HUES6 (cell line): ENCODE measurements around the gene PARVB.

Source experiments
- H3K27ac ChIP-seq: 2 replicates; pipeline ENCODE4 v1.7.0; 2013; ENCODE audit warnings: low read depth, mild to moderate bottlenecking, low read length, inconsistent platforms
- H3K27me3 ChIP-seq: 2 replicates; pipeline ENCODE4 v1.6.1; 2013; ENCODE audit warnings: low read length; ENCODE audit not compliant: control insufficient read depth, insufficient read depth
- H3K36me3 ChIP-seq: 2 replicates; pipeline ENCODE4 v1.6.1; 2013; ENCODE audit warnings: low read length; ENCODE audit not compliant: control insufficient read depth, insufficient read depth
- H3K4me1 ChIP-seq: 2 replicates; pipeline ENCODE4 v1.6.1; 2013; ENCODE audit warnings: low read length; ENCODE audit not compliant: control insufficient read depth, insufficient read depth
- H3K4me3 ChIP-seq: 2 replicates; pipeline ENCODE4 v1.5.1; 2013; ENCODE audit warnings: low read depth, low read length
- H3K9ac ChIP-seq: one replicate; pipeline ENCODE4 v1.6.1; 2013; ENCODE audit warnings: mild to moderate bottlenecking, low read length
- H3K9me3 ChIP-seq: 2 replicates; pipeline ENCODE4 v1.6.1; 2013; ENCODE audit warnings: low read depth, low read length; ENCODE audit not compliant: control insufficient read depth, insufficient read depth

PARVB gene

GRCh38 chr22:44205516-44206329 lies 181.6 kb downstream of the PARVB start:
- Histone ChIP-seq H3K4me3 (no peak overlapping the region), H3K27me3 (no peaks in the 10 kb centered on the region), H3K9me3 (peaks cover 4% of the 10 kb centered on the region; the same call in 1 of the 2 replicates)

GRCh38 chr22:44206330-44206645 lies 182.2 kb downstream of the PARVB start:
- H3K4me1 ChIP-seq = no peaks in the 10 kb centered on the region; the same call in 1 of the 2 replicates
- peaks cover 4% of the 10 kb centered on the region; the same call in 1 of the 2 replicates for H3K9me3 ChIP-seq

More at GRCh38 chr22:44205516-44206329, 181.6 kb downstream of the PARVB start:
- Histone ChIP-seq H3K9ac (no peak overlapping the region), H3K36me3 (no peaks in the 10 kb centered on the region), H3K27ac (no peak overlapping the region), H3K4me1 (no peaks in the 10 kb centered on the region; the same call in 1 of the 2 replicates)

DNA sequence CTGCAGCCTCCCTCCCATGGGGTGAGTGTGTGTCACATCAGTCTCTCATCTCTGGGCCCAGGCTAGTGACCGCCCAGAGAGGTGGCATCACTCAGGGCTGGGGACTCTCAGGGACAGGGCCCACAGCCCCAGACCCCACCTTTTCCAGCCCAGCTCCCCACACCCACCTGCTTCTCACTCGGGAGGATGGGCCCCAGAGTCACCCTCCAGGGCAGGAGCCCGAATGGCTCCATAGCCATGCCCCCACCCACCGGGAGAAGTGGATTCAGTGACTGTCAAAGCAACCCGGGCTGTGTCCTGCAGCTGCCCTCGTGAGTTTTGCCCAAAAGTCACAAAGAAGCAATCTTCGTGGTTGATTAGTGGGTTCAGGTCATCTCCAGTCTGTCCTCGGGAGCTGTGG lies 182.6 kb downstream of the PARVB start:
- no peak overlapping the region for H3K4me3 ChIP-seq
- no peak overlapping the region for H3K27ac ChIP-seq
- H3K9ac ChIP-seq = no peak overlapping the region
- peaks cover 4% of the 10 kb centered on the region; the same call in 1 of the 2 replicates for H3K9me3 ChIP-seq
- no peaks in the 10 kb centered on the region; the same call in 1 of the 2 replicates for H3K4me1 ChIP-seq
- H3K27me3 ChIP-seq = no peaks in the 10 kb centered on the region
- no peaks in the 10 kb centered on the region for H3K36me3 ChIP-seq

More at GRCh38 chr22:44206330-44206645, 182.2 kb downstream of the PARVB start:
- no peaks in the 10 kb centered on the region for H3K27me3 ChIP-seq
- no peak overlapping the region for H3K9ac ChIP-seq
- no peaks in the 10 kb centered on the region for H3K36me3 ChIP-seq
- H3K4me3 ChIP-seq = no peak overlapping the region
- H3K27ac ChIP-seq = no peak overlapping the region

- H3K4me3 ChIP-seq = no peak overlapping the region
- no peak overlapping the region for H3K27ac ChIP-seq
- H3K27me3 ChIP-seq = no peaks in the 10 kb centered on the region
- H3K9me3 ChIP-seq = peaks cover 4% of the 10 kb centered on the region; the same call in 1 of the 2 replicates
- no peak overlapping the region for H3K9ac ChIP-seq
- no peaks in the 10 kb centered on the region for H3K36me3 ChIP-seq
- no peaks in the 10 kb centered on the region; the same call in 1 of the 2 replicates for H3K4me1 ChIP-seq
Measured at GRCh38 chr22:44207173-44207980, 183.3 kb downstream of the PARVB start.

DNA sequence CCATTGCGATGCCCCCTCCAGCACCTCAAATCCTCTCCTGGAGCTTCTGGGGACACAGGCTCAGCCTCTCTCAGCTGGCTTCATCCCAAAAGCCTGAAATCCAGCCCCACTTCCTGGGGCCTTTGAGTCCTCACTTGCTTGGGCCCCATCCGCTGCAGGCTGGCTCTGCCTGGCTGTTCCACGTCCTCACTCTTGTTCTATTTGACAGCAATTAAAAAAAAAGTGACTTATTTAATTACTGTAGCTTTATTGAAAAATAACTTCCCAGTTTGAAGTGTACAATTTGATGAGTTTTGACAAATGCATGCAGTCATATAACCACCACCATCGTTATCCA lies 183.8 kb downstream of the PARVB start:
- Histone ChIP-seq H3K4me3 (no peak overlapping the region), H3K9ac (no peak overlapping the region), H3K27ac (no peak overlapping the region), H3K9me3 (peaks cover 4% of the 10 kb centered on the region; the same call in 1 of the 2 replicates), H3K27me3 (no peaks in the 10 kb centered on the region), H3K36me3 (no peaks in the 10 kb centered on the region), H3K4me1 (no peaks in the 10 kb centered on the region)

- Histone ChIP-seq H3K27me3 (no peaks in the 10 kb centered on the region), H3K9me3 (peaks cover 4% of the 10 kb centered on the region; the same call in 1 of the 2 replicates), H3K27ac (no peak overlapping the region), H3K36me3 (no peaks in the 10 kb centered on the region), H3K9ac (no peak overlapping the region), H3K4me3 (no peak overlapping the region), H3K4me1 (no peaks in the 10 kb centered on the region)
Measured at GRCh38 chr22:44209343-44209742, 185.2 kb downstream of the PARVB start.

DNA sequence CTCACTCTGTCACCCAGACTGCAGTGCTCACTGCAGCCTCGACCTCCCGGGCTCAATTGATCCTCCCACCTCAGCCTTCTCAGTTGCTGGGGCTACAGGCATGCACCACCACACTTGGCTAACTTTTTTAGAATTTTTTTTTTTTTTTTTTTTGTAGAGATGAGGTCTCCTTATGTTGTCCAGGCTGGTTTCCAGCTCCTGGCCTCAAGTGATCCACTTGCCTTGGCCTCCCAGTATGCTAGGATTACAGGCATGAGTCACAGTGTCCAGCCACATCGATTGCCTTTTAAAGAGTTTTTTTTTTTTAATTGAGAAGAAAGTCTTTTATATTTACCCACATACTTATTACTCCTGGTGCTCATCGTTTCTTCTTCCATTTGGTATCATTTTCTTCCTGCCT lies 186.6 kb downstream of the PARVB start:
- H3K4me3 ChIP-seq = no peak overlapping the region
- no peaks in the 10 kb centered on the region for H3K36me3 ChIP-seq
- peaks cover 8% of the 10 kb centered on the region; the same call in 1 of the 2 replicates for H3K9me3 ChIP-seq
- no peaks in the 10 kb centered on the region for H3K27me3 ChIP-seq
- no peak overlapping the region for H3K27ac ChIP-seq
- H3K4me1 ChIP-seq = no peaks in the 10 kb centered on the region
- H3K9ac ChIP-seq = no peak overlapping the region

- Histone ChIP-seq H3K4me3 (no peak overlapping the region), H3K27ac (no peak overlapping the region), H3K9me3 (peaks cover 8% of the 10 kb centered on the region; the same call in 1 of the 2 replicates), H3K27me3 (no peaks in the 10 kb centered on the region), H3K9ac (no peak overlapping the region), H3K36me3 (no peaks in the 10 kb centered on the region), H3K4me1 (no peaks in the 10 kb centered on the region)
Measured at GRCh38 chr22:44211256-44211945, 187.3 kb downstream of the PARVB start.

GRCh38 chr22:44211946-44212930 lies 188.1 kb downstream of the PARVB start:
- peaks cover 8% of the 10 kb centered on the region; the same call in 1 of the 2 replicates for H3K9me3 ChIP-seq
- H3K4me3 ChIP-seq = no peak overlapping the region
- H3K36me3 ChIP-seq = no peaks in the 10 kb centered on the region
- no peaks in the 10 kb centered on the region for H3K27me3 ChIP-seq
- no peak overlapping the region for H3K27ac ChIP-seq
- no peak overlapping the region for H3K9ac ChIP-seq
- no peaks in the 10 kb centered on the region for H3K4me1 ChIP-seq

DNA sequence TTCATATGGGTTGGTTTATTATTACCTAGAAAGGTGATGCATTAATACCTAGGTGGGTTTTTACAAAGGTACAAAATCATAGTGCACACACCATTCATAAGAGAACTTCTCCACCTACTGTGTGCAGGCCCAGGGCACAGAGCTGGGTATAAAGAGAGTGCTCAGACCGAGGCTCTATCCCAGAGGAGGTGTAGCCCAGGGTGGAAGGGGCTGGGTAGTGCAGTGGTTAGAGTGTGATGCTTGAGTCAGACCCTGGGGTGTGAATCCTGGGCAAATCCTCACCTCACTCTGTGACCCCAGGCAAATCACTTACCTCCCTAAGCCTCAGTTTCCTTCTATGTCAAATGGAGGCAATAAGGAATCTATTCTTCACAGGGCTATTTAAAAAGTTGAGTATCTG lies 188.8 kb downstream of the PARVB start:
- H3K27me3 ChIP-seq = no peaks in the 10 kb centered on the region
- no peak overlapping the region for H3K4me3 ChIP-seq
- no peaks in the 10 kb centered on the region for H3K4me1 ChIP-seq
- H3K27ac ChIP-seq = no peak overlapping the region
- H3K36me3 ChIP-seq = no peaks in the 10 kb centered on the region
- no peak overlapping the region for H3K9ac ChIP-seq
- peaks cover 8% of the 10 kb centered on the region; the same call in 1 of the 2 replicates for H3K9me3 ChIP-seq
